Body of pancreas (tissue), 4 donors: ENCODE data around the gene FFAR2. TPM values are rescaled to one million over a fixed set of nuclear protein-coding genes. Genes with fewer than 3 reads are reported as not detected.

Experiments used
- ATAC-seq: fragments of 150-250 bp; one replicate; pipeline ENCODE4 v1.9.1; 2016
- DNase-seq, 4 donors: peaks; one replicate each; pipeline ENCODE4 v3.0.0-alpha.2; 2019
- H3K27ac ChIP-seq, 4 donors: fragments of 200-600 bp; sonication (generic); 1 replicate in 3 of 4; 2 replicates in 1 of 4; pipeline versions ENCODE4 v1.5.1 to v1.6.1; 2016 to 2019; ENCODE audit warnings: mild to moderate bottlenecking in 1 of 4, mixed read lengths in 1 of 4, moderate library complexity in 1 of 4
- H3K27me3 ChIP-seq, 2 donors: fragments of 200-600 bp; sonication (generic); one replicate each; pipeline ENCODE4 v1.6.0; 2016; ENCODE audit warnings: mild to moderate bottlenecking in 1 of 2
- H3K36me3 ChIP-seq, 2 donors: fragments of 200-600 bp; sonication (generic); replicated peaks in 1 of 2; 2 replicates each; pipeline ENCODE4 v1.5.1; 2016; ENCODE audit warnings: low read depth in 2 of 2; ENCODE audit not compliant: insufficient read depth in 1 of 2
- H3K4me1 ChIP-seq: fragments of 200-600 bp; sonication (generic); one replicate; pipeline ENCODE4 v1.6.0; 2016
- H3K4me3 ChIP-seq, 2 donors: fragments of 200-600 bp; sonication (generic); 1 replicate in 1 of 2; 2 replicates in 1 of 2; pipeline ENCODE4 v1.5.1; 2016 to 2019
- H3K9me3 ChIP-seq, 3 donors: fragments of 200-600 bp; sonication (generic); 1 replicate in 2 of 3; 2 replicates in 1 of 3; pipeline ENCODE4 v1.5.1; 2016
- CTCF ChIP-seq, 7 experiments: fragments of 450-650 bp in 4 of 7; fragments of 200-600 bp in 3 of 7; sonication (generic) in 3 of 7; IDR thresholded peaks; one replicate each; pipeline ENCODE4 v1.5.1; 2016 to 2019; ENCODE audit warnings: antibody characterized with exemption in 7 of 7
- POLR2A ChIP-seq, 3 donors: fragments of 450-650 bp; IDR thresholded peaks; one replicate each; pipeline ENCODE4 v1.6.1; 2016; ENCODE audit warnings: antibody characterized with exemption in 3 of 3, mild to moderate bottlenecking in 2 of 3
- WGBS, 2 donors: methylation state at CpG; one replicate each; pipeline ENCODE4 v1.1.5; 2017; 5-methylcytosine and 5-hydroxymethylcytosine counted together
- intact Hi-C: fragments of 100-400 bp; cut with DNase I; formaldehyde crosslinking; loops from one replicate; pipeline ENCODE4 v1.15.1; 2023
- total RNA-seq, 2 donors: library from RNA; depleted of rRNA; stranded (reverse); fragments of >200 nt; gene quantifications; one replicate each; pipeline ENCODE4 v1.1.0, GENCODE V29; 2016

FFAR2 gene
- total RNA-seq, 2 donors from 2014 or later: not detected

GRCh38 chr19:35408284-35409171 is 39.5 kb upstream of the FFAR2 start:
- Histone ChIP-seq H3K4me1 (no peaks in the 10 kb centered on the region), H3K27me3 (no peaks in the 10 kb centered on the region), H3K9me3 (no peaks in the 10 kb centered on the region), H3K27ac (no peak overlapping the region), H3K4me3 (no peak overlapping the region), H3K36me3 (no peaks in the 10 kb centered on the region)
- intact Hi-C loops: no loop called here
- ATAC-seq (no peak), DNase-seq (no peak)
- WGBS, 2 donors: 86 to 87% methylated on average over 13 of the region's 13 CpGs
- TF ChIP-seq POLR2A (IDR thresholded peaks at IDR 0.05) (no peak), CTCF (IDR thresholded peaks at IDR 0.05) (no peak)

GRCh38 chr19:35409191-35409590 is 38.9 kb upstream of the FFAR2 start:
- Histone ChIP-seq H3K27ac (no peak overlapping the region), H3K36me3 (no peaks in the 10 kb centered on the region), H3K9me3 (no peaks in the 10 kb centered on the region), H3K4me3 (no peak overlapping the region), H3K27me3 (no peaks in the 10 kb centered on the region), H3K4me1 (no peaks in the 10 kb centered on the region)
- DNase-seq: no peak
- TF ChIP-seq CTCF (IDR thresholded peaks at IDR 0.05) (no peak), POLR2A (IDR thresholded peaks at IDR 0.05) (no peak)
- WGBS, 2 donors: 80 to 93% methylated on average over 5 of the region's 5 CpGs
- ATAC-seq: no peak
- intact Hi-C loops: no loop called here

- TF ChIP-seq POLR2A (IDR thresholded peaks at IDR 0.05): no peak
- no peak for TF ChIP-seq CTCF (IDR thresholded peaks at IDR 0.05)
- 82 to 85% methylated on average over 5 of the region's 5 CpGs for WGBS, 2 donors
- H3K36me3 ChIP-seq: no peaks in the 10 kb centered on the region
- no peaks in the 10 kb centered on the region for H3K27me3 ChIP-seq
- intact Hi-C loops: no loop called here
- ATAC-seq (no peak), DNase-seq (no peak)
- H3K9me3 ChIP-seq: no peaks in the 10 kb centered on the region
- H3K27ac ChIP-seq: no peak overlapping the region
- H3K4me3 ChIP-seq: no peak overlapping the region
- no peaks in the 10 kb centered on the region for H3K4me1 ChIP-seq
Observed at GRCh38 chr19:35410487-35410886, 37.6 kb upstream of the FFAR2 start.

- DNase-seq: no peak
Observed at GRCh38 chr19:35414442-35414841, 33.6 kb upstream of the FFAR2 start.

More at GRCh38 chr19:35414442-35414841, 33.6 kb upstream of the FFAR2 start:
- Histone ChIP-seq H3K27me3 (no peaks in the 10 kb centered on the region), H3K36me3 (no peaks in the 10 kb centered on the region), H3K9me3 (no peaks in the 10 kb centered on the region), H3K4me1 (no peaks in the 10 kb centered on the region), H3K4me3 (no peak overlapping the region), H3K27ac (no peak overlapping the region)
- no peak for ATAC-seq
- 83 to 89% methylated on average over 3 of the region's 3 CpGs for WGBS, 2 donors
- TF ChIP-seq POLR2A (IDR thresholded peaks at IDR 0.05) (no peak), CTCF (IDR thresholded peaks at IDR 0.05) (no peak)
- intact Hi-C loops: no loop called here
